H9 (cell line): ENCODE measurements around the gene HNF1A. TPM values are rescaled to one million over a fixed set of nuclear protein-coding genes. Genes with fewer than 3 reads are reported as not detected.

Experiments
- DNase-seq: peaks from one replicate; pipeline ENCODE4 v3.0.0-alpha.2; 2017
- H2AFZ ChIP-seq: one replicate; pipeline ENCODE4 v1.6.1; 2013; ENCODE audit warnings: mild to moderate bottlenecking, low read length, control low read depth, moderate library complexity
- H2AK5ac ChIP-seq: 2 replicates; pipeline ENCODE4 v1.6.1; 2013; ENCODE audit warnings: low read length, control low read depth, mixed read lengths; ENCODE audit not compliant: insufficient read length
- H2BK120ac ChIP-seq: one replicate; pipeline ENCODE4 v1.6.1; 2013; ENCODE audit warnings: low read depth, mild to moderate bottlenecking, low read length, control low read depth, inconsistent platforms; ENCODE audit not compliant: poor library complexity, severe bottlenecking
- H2BK12ac ChIP-seq: 2 replicates; pipeline ENCODE4 v1.6.1; 2013; ENCODE audit warnings: low read length, control low read depth, mixed read lengths, low read depth; ENCODE audit not compliant: insufficient read length
- H2BK15ac ChIP-seq: 2 replicates; pipeline ENCODE4 v1.6.1; 2013; ENCODE audit warnings: low read depth, low read length, control low read depth
- H2BK20ac ChIP-seq: one replicate; pipeline ENCODE4 v1.6.1; 2013; ENCODE audit warnings: low read depth, mild to moderate bottlenecking, low read length, control low read depth, inconsistent platforms; ENCODE audit not compliant: poor library complexity, severe bottlenecking
- H2BK5ac ChIP-seq: 2 replicates; pipeline ENCODE4 v1.6.1; 2013; ENCODE audit warnings: low read length, control low read depth, mixed read lengths; ENCODE audit not compliant: insufficient read length
- H3K14ac ChIP-seq: 2 replicates; pipeline ENCODE4 v1.6.1; 2013; ENCODE audit warnings: low read length, control low read depth; ENCODE audit not compliant: insufficient read depth
- H3K18ac ChIP-seq: 2 replicates; pipeline ENCODE4 v1.6.1; 2013; ENCODE audit warnings: low read depth, mild to moderate bottlenecking, mixed read lengths, low read length, control low read depth; ENCODE audit not compliant: insufficient read length
- H3K23ac ChIP-seq: 2 replicates; pipeline ENCODE4 v1.6.1; 2013; ENCODE audit warnings: low read length, control low read depth, mixed read lengths, low read depth; ENCODE audit not compliant: insufficient read length
- H3K23me2 ChIP-seq: 2 replicates; pipeline ENCODE4 v1.6.1; 2013; ENCODE audit warnings: low read depth, mild to moderate bottlenecking, mixed read lengths, low read length, control low read depth; ENCODE audit not compliant: insufficient read length, poor library complexity, severe bottlenecking
- H3K27ac ChIP-seq: 2 replicates; pipeline ENCODE4 v1.5.1; 2013; ENCODE audit warnings: low read length, control low read depth, mixed read lengths, low read depth; ENCODE audit not compliant: insufficient read length
- H3K27me3 ChIP-seq: 2 replicates; pipeline ENCODE4 v1.6.1; 2013; ENCODE audit warnings: low read length, control low read depth, inconsistent platforms; ENCODE audit not compliant: insufficient read depth
- H3K4ac ChIP-seq: 2 replicates; pipeline ENCODE4 v1.6.1; 2013; ENCODE audit warnings: low read depth, mild to moderate bottlenecking, control low read depth, inconsistent platforms, low read length, moderate library complexity
- H3K4me1 ChIP-seq: 2 replicates; pipeline ENCODE4 v1.6.1; 2013; ENCODE audit warnings: low read length, control low read depth, inconsistent platforms; ENCODE audit not compliant: insufficient read depth
- H3K4me2 ChIP-seq: 2 replicates; pipeline ENCODE4 v1.6.1; 2013; ENCODE audit warnings: low read length, control low read depth, mixed read lengths; ENCODE audit not compliant: insufficient read length, insufficient read depth
- H3K56ac ChIP-seq: 2 replicates; pipeline ENCODE4 v1.6.1; 2013; ENCODE audit warnings: low read depth, mild to moderate bottlenecking, mixed read lengths, low read length, control low read depth; ENCODE audit not compliant: insufficient read length
- H3K79me1 ChIP-seq: 2 replicates; pipeline ENCODE4 v1.6.1; 2013; ENCODE audit warnings: low read depth, mild to moderate bottlenecking, moderate library complexity, low read length, control low read depth, inconsistent platforms; ENCODE audit not compliant: insufficient read depth, poor library complexity, severe bottlenecking
- H3K79me2 ChIP-seq: 2 replicates; pipeline ENCODE4 v1.6.1; 2013; ENCODE audit warnings: low read length, control low read depth, inconsistent platforms; ENCODE audit not compliant: insufficient read depth
- H3K9ac ChIP-seq: 2 replicates; pipeline ENCODE4 v1.6.1; 2013; ENCODE audit warnings: low read length, control low read depth, mixed read lengths; ENCODE audit not compliant: insufficient read length; ENCODE audit errors: extremely low read depth
- H3K9me3 ChIP-seq: one replicate; pipeline ENCODE4 v1.6.1; 2013; ENCODE audit warnings: low read depth, low read length, inconsistent platforms; ENCODE audit not compliant: control insufficient read depth
- H3T11ph ChIP-seq: one replicate; pipeline ENCODE4 v1.6.1; 2013; ENCODE audit warnings: mild to moderate bottlenecking, low read length, control low read depth, inconsistent platforms
- H4K20me1 ChIP-seq: one replicate; pipeline ENCODE4 v1.6.1; 2013; ENCODE audit not compliant: control insufficient read depth, insufficient read length, insufficient read depth
- H4K5ac ChIP-seq: 2 replicates; pipeline ENCODE4 v1.6.1; 2013; ENCODE audit warnings: low read depth, mild to moderate bottlenecking, mixed read lengths, low read length, control low read depth; ENCODE audit not compliant: insufficient read length
- H4K8ac ChIP-seq: replicated peaks from 2 replicates; pipeline ENCODE4 v1.6.1; 2013; ENCODE audit warnings: low read length, control low read depth, mixed read lengths, low read depth; ENCODE audit not compliant: insufficient read length
- H4K91ac ChIP-seq: 2 replicates; pipeline ENCODE4 v1.6.1; 2013; ENCODE audit warnings: low read depth, mild to moderate bottlenecking, moderate library complexity, mixed read lengths, low read length, control low read depth; ENCODE audit not compliant: insufficient read length
- H3K27ac Mint-ChIP-seq, 3 experiments: 2 replicates in 2 of 3; 3 replicates in 1 of 3; pipeline ENCODE4 v1.8.0; 2020 to 2021; ENCODE audit warnings: mixed read lengths in 3 of 3, mild to moderate bottlenecking in 1 of 3, moderate library complexity in 1 of 3
- H3K27me3 Mint-ChIP-seq: 2 replicates; pipeline ENCODE4 v1.8.0; 2021; ENCODE audit warnings: low read depth, mild to moderate bottlenecking, moderate library complexity, mixed read lengths
- H3K36me3 Mint-ChIP-seq, 3 experiments: 2 replicates in 2 of 3; 3 replicates in 1 of 3; pipeline ENCODE4 v1.8.0; 2020 to 2021; ENCODE audit warnings: low read depth in 3 of 3, mixed read lengths in 3 of 3; ENCODE audit not compliant: insufficient read depth in 1 of 3
- H3K4me1 Mint-ChIP-seq, 2 experiments: 2 replicates each; pipeline ENCODE4 v1.8.0; 2020; ENCODE audit warnings: mixed read lengths in 2 of 2
- H3K4me3 Mint-ChIP-seq, 2 experiments: 2 replicates in 1 of 2; 3 replicates in 1 of 2; pipeline ENCODE4 v1.8.0; 2020 to 2021; ENCODE audit warnings: mild to moderate bottlenecking in 2 of 2, mixed read lengths in 2 of 2, moderate library complexity in 1 of 2
- H3K9me3 Mint-ChIP-seq, 2 experiments: 2 replicates in 1 of 2; 3 replicates in 1 of 2; pipeline ENCODE4 v1.8.0; 2020; ENCODE audit warnings: mild to moderate bottlenecking in 2 of 2, mixed read lengths in 2 of 2, moderate library complexity in 1 of 2
- CTCF ChIP-seq: fragments of 200-600 bp; sonication (generic); conservative IDR thresholded peaks from 3 replicates; pipeline ENCODE4 v1.8.0; 2021; ENCODE audit warnings: antibody characterized with exemption, mild to moderate bottlenecking
- WGBS: extraction: QIAGEN DNeasy Blood & Tissue Kit; methylation state at CpG from one replicate; pipeline ENCODE4 v1.1.7; 2013; ENCODE audit warnings: missing lambda C conversion rate, low lambda C conversion rate, mixed read lengths; ENCODE audit not compliant: insufficient read length; ENCODE audit errors: extremely low coverage; 5-methylcytosine and 5-hydroxymethylcytosine counted together
- total RNA-seq: library from RNA; stranded (reverse); gene quantifications from 2 replicates; pipeline ENCODE4 v1.2.1, GENCODE V29; 2021

Gene HNF1A
- total RNA-seq, 1 experiment from 2014 or later = not detected

DNA sequence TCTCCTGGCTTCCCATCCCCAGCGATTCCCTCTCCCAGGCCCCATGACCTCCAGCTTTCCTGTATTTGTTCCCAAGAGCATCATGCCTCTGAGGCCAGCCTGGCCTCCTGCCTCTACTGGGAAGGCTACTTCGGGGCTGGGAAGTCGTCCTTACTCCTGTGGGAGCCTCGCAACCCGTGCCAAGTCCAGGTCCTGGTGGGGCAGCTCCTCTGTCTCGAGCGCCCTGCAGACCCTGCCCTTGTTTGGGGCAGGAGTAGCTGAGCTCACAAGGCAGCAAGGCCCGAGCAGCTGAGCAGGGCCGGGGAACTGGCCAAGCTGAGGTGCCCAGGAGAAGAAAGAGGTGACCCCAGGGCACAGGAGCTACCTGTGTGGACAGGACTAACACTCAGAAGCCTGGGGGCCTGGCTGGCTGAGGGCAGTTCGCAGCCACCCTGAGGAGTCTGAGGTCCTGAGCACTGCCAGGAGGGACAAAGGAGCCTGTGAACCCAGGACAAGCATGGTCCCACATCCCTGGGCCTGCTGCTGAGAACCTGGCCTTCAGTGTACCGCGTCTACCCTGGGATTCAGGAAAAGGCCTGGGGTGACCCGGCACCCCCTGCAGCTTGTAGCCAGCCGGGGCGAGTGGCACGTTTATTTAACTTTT lies 23.6 kb downstream of the HNF1A start:
- Histone ChIP-seq H3K23me2 (no peaks in the 10 kb centered on the region), H4K20me1 (no peaks in the 10 kb centered on the region), H3K23ac (no peak overlapping the region), H4K91ac (no peak overlapping the region), H4K8ac (no peak overlapping the region), H3K27me3 (no peaks in the 10 kb centered on the region), H3K4me1 (no peaks in the 10 kb centered on the region), H3K18ac (no peak overlapping the region), H3K4me2 (no peak overlapping the region), H2BK12ac (no peak overlapping the region), H3K14ac (no peak overlapping the region), H3K4ac (no peak overlapping the region), H3K56ac (no peak overlapping the region), H3T11ph (no peak overlapping the region), H3K9me3 (no peaks in the 10 kb centered on the region), H3K79me1 (no peaks in the 10 kb centered on the region), H2AFZ (no peak overlapping the region), H2BK120ac (no peak overlapping the region), H4K5ac (no peak overlapping the region), H2AK5ac (no peak overlapping the region), H3K9ac (no peak overlapping the region), H2BK15ac (no peak overlapping the region), H2BK20ac (no peak overlapping the region), H3K27ac (no peak overlapping the region), H2BK5ac (no peak overlapping the region), H3K79me2 (no peaks in the 10 kb centered on the region)
- Mint-ChIP-seq H3K9me3 (no peaks in the 10 kb centered on the region), H3K36me3 (peaks cover 22 to 39% (median 38%) of the 10 kb centered on the region in 3 experiments), H3K27me3 (no peaks in the 10 kb centered on the region), H3K4me3 (no peak overlapping the region), H3K4me1 (peaks cover 6 to 10% of the 10 kb centered on the region in 2 experiments), H3K27ac (no peak overlapping the region)
- WGBS = no CpG with 5 or more reads among the region's 16 CpGs
- no peak for TF ChIP-seq CTCF
- DNase-seq = no peak
